Astrocyte of the cerebellum (primary cell): ENCODE results near the gene MEF2A.

Experiments
- DNase-seq: peaks from one replicate; pipeline ENCODE4 v3.0.0-alpha.2; 2011; ENCODE audit warnings: low read depth
- H3K4me3 ChIP-seq: 2 replicates; pipeline ENCODE4 v1.5.1; 2011; ENCODE audit warnings: mild to moderate bottlenecking, low read depth, low read length, moderate library complexity
- in situ Hi-C: cut with HindIII; loops from 2 replicates; pipeline ENCODE4 v1.10.0; 2017; ENCODE audit warnings: low sequenced_read_pairs
- TF ChIP-seq, protein P1 (sequence below): IDR thresholded peaks from 2 replicates; pipeline ENCODE4 v1.5.1; 2012; ENCODE audit warnings: low read length, low read depth, moderate library complexity, mild to moderate bottlenecking; ENCODE audit errors: missing control alignments

Gene MEF2A

GRCh38 chr15:99644913-99645542 lies 79.2 kb downstream of the MEF2A start:
- DNase-seq, result no peak
- in situ Hi-C loops, result no loop called here

GRCh38 chr15:99645543-99645935 lies 79.8 kb downstream of the MEF2A start:
- DNase-seq, result no peak
- in situ Hi-C loops, result no loop called here
- TF ChIP-seq, protein P1, sequence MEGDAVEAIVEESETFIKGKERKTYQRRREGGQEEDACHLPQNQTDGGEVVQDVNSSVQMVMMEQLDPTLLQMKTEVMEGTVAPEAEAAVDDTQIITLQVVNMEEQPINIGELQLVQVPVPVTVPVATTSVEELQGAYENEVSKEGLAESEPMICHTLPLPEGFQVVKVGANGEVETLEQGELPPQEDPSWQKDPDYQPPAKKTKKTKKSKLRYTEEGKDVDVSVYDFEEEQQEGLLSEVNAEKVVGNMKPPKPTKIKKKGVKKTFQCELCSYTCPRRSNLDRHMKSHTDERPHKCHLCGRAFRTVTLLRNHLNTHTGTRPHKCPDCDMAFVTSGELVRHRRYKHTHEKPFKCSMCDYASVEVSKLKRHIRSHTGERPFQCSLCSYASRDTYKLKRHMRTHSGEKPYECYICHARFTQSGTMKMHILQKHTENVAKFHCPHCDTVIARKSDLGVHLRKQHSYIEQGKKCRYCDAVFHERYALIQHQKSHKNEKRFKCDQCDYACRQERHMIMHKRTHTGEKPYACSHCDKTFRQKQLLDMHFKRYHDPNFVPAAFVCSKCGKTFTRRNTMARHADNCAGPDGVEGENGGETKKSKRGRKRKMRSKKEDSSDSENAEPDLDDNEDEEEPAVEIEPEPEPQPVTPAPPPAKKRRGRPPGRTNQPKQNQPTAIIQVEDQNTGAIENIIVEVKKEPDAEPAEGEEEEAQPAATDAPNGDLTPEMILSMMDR, result no peak
- no peak overlapping the region for H3K4me3 ChIP-seq

More at GRCh38 chr15:99644913-99645542, 79.2 kb downstream of the MEF2A start:
- H3K4me3 ChIP-seq, result no peak overlapping the region
- TF ChIP-seq, protein P1, result no peak

- TF ChIP-seq, protein P1, result no peak
- no peak for DNase-seq
- H3K4me3 ChIP-seq, result no peak overlapping the region
- in situ Hi-C loops, result no loop called here
Observed at GRCh38 chr15:99645951-99646350, 80.2 kb downstream of the MEF2A start.

- no peak overlapping the region for H3K4me3 ChIP-seq
- TF ChIP-seq, protein P1, result no peak
- in situ Hi-C loops, result no loop called here
- DNase-seq, result no peak
Observed at GRCh38 chr15:99651023-99651807, 85.4 kb downstream of the MEF2A start.

DNA sequence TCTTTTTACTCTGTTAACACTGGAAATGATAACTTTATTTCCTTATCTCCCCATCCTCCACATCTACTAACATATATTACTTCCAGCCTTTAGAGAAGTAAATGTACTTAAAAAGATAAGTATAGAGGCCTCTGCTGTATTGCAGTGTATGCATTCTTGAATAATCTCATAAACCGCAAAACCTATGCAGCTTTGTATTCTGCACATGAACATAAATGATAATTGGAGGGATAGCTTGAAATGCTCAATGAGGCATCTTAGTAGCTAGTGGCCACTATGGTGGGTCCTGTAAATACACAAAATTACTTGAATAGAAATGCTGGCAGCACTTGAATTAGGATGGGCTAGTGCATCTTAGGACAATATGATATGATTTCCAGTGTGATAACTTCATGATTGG lies 90.4 kb downstream of the MEF2A start:
- in situ Hi-C loops, result no loop called here
- H3K4me3 ChIP-seq, result no peak overlapping the region
- no peak for DNase-seq
- TF ChIP-seq, protein P1, result no peak

DNA sequence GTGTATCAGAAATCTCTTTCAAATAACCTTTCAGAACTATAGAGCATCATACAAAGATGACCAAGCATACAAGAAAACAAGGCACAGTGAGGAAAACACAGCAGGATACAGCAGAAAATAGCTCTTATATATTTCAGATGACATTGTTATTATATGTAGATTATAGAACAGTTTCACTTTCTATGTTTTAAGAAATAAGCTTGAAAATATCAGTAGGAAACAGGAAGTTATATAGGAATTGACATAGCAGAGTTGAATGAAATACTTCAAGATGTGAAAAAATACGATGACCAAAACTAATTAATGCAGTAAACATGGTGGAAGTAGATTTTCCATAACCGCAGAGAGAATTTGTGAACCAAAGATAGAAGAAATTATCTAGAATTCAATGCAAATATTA lies 92.2 kb downstream of the MEF2A start:
- no peak for DNase-seq
- in situ Hi-C loops, result no loop called here
- no peak overlapping the region for H3K4me3 ChIP-seq
- TF ChIP-seq, protein P1, result no peak
